GM21528 (cell line): ENCODE data around the gene DIS3L.
A peak's percentile ranks its signal among the peaks of the same experiment; 100 is the strongest.
"Not testable (repeated sequence)": the region's sequence is repeated elsewhere in the genome, so short reads cannot be mapped to it uniquely, and the experiment has no call there.

Source experiments
- ATAC-seq: cut with Tn5 transposase; IDR thresholded peaks from one replicate; pipeline ENCODE4 v1.9.1; 2021; ENCODE audit warnings: mild to moderate bottlenecking, moderate library complexity; ENCODE audit not compliant: unreplicated experiment, low FRiP score

DIS3L gene

GRCh38 chr15:66276546-66276945, 16.8 kb upstream of the DIS3L start:
- ATAC-seq, result no peak

GRCh38 chr15:66278056-66278455, 15.3 kb upstream of the DIS3L start:
- no peak for ATAC-seq

DNA sequence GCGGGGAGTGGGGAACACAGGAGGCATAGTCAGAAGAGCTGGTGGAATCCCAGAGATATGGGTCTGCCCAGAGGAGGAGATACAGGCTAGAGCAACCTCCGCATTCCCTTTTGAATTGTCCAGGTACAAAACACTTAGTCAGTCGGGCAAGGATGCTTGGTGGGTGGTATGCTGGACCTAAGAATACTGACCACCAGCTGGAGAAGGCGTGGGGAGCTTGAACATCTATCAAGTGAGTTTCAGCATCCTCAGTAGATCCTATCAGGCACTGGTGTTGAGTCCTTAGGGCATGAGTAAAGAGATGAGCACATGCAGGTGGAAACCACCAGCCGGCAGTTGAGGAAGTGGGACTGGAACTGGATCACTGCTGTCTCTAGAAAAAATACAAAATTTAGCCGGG, 14.7 kb upstream of the DIS3L start:
- no peak for ATAC-seq

DNA sequence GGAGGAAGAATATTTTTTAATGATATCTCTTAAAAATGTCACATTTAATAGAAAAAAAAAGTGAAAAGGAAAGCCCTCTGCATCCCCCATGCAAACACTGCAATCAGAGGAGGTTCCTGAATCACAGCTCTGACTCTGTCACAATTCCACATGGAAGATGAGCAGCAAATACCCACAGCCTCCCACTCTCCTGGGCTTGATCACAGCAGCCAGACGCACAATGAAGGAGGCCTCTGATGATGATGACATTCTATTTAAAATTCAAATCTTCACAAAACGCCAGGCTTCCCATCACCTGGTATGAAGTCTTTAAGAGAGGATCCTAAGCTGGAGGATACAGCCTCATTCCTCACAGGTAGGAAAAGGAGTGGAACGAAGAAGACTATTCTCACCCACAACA, 9.1 kb upstream of the DIS3L start:
- ATAC-seq, result no peak

- no peak for ATAC-seq
These were observed 7.7 kb upstream of the DIS3L start for GRCh38 chr15:66285533-66286280.

DNA sequence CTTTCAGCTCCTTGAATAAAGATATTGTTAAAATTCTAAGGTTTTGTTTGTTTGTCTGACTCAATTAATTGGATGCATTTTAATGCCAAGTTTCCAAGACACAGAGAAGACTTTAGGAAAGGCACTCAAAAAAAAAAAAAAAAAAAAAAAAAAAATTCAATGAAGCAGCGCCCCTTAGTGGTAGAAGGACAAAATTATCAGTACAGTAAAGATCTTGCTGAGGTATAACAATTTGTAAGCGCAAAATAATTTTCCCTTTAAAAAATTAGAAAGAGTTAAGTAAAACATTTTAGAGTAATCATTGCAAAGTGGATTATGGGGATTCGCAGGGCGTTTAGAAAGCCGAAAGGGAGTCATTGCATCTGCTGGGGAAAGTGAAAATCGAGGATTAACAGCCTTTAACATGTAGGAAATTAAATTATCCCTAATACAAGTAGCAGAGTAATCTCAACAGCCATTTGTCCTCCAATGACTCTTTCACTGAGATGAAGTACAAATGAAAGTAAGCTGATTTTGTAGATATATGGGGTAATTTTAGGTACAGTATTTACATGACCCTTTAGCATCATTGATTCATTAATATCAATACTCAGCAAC, 5.8 kb upstream of the DIS3L start:
- no peak for ATAC-seq

GRCh38 chr15:66288093-66288492, 5.3 kb upstream of the DIS3L start:
- no peak for ATAC-seq

DNA sequence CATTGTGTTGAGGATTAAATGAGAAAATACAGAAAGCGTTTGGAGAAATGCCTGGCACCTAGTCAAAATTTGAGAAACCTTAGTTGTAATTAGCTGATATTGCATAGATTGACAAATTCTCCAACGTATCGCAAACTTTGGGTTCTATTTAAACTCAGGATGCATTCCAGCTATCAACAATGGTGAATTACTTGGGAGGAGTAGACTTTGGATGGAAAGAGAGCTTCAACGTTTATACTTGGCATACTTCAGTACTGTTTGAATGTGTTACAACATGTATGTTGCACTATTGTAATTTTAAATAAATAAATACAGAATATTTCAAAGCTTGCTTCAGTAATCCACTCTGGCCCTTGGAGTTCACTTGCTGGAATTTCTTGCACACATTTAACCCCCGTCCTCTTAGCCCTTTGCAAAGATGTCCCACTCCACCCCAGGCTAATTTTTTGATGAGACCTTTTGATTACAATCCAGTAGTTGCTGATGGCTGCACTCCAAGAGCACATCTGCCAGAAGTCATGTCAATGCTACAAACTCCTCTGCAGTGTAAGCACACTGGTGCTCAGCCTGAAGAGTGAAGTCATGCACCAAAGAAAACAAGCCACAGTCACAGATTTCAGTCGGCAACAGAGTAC, 4.7 kb upstream of the DIS3L start:
- no peak for ATAC-seq

GRCh38 chr15:66290007-66290406, 3.4 kb upstream of the DIS3L start:
- ATAC-seq, result no peak

DNA sequence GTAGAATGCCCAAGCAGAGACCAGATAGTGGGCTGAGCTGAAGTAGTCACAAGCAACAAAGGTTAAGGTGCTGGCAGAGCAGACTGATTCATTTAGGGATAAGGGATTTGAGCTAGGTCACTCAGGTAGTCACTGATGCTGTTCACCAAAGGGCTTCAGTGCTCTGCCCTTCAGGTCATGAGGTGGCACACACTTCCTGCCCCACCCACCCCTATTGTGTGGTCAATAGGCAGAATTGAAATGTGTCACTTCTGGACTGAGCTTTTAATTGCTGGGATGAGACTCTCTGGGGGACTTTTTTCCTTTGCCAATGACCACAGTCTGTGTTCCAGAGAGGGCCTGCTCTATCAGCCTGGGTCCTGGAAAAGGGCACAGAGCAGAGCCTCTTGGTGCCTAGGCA, 2.9 kb upstream of the DIS3L start:
- ATAC-seq, result no peak

DNA sequence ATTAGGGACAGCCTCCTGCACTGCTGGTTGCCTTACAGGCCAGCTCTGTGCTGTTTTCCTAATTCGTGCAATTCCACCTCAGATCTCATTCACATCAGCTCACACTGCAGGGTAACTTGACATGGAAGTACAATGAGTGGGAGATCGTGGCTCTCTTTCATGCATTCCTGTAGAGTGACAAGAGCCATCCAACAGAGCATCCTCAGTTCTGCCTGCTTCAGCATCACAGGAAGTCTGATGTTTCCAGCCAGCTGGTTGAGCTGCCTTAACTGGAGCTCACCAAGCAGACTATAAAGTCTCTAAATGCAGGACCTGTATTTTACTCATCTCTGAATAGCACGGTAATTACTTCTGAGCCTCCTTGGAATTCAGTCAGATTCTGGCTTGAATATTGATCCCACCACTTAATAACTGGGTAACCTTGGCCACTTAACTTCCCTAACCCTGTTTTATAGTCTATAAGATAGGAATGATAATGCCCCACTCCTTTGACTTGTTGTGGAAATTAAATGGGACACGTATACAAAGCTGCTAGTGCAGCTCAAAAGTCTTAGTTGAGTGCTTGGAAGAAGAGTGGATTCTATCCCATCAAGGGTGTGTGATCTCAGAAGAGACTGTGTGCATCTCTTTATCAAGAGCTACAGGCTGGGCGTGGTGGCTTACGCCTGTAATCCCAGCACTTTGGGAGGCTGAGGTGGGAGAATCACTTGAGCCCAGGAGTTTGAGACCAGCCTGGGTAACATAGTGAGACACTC, 1.4 kb upstream of the DIS3L start:
- no peak for ATAC-seq

DNA sequence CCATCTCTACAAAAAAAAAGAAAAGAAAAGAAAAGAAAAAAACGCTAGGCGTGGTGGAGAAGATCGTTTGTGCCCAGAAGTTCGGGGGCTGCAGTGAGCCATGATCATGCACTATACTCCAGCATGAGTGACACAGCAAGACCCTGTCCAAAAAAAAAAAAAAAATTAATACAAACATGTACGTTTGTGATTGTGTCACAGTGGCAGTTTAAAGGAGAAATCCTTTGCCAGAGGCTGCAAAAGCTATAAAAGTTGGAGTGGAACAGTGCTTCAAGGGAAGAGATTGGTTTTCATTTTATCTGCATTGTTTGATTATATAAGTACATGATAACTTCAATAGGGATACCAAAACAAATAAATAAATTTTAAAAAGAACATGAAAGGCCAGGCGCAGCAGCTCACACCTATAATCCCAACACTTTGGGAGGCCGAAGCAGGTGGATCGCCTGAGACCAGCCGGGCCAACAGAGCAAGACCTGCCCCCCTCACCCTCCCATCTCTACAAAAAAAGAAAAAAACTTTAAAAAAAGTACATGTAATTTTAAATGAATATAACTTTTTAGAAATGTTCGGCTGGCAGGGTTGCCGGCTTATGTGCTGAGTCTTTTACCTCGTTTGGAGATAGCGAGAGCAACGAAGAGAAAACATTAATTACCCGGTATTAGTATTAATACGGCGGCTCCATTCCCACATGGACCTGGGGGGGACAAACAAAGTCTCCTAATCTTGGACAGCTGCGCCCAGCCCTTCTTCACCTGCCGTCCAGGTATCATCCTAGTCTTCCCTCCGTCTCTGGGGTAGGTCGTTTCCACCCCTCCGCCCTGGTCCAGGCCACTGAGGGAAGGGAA, 573 bp upstream of the DIS3L start:
- no peak for ATAC-seq

DNA sequence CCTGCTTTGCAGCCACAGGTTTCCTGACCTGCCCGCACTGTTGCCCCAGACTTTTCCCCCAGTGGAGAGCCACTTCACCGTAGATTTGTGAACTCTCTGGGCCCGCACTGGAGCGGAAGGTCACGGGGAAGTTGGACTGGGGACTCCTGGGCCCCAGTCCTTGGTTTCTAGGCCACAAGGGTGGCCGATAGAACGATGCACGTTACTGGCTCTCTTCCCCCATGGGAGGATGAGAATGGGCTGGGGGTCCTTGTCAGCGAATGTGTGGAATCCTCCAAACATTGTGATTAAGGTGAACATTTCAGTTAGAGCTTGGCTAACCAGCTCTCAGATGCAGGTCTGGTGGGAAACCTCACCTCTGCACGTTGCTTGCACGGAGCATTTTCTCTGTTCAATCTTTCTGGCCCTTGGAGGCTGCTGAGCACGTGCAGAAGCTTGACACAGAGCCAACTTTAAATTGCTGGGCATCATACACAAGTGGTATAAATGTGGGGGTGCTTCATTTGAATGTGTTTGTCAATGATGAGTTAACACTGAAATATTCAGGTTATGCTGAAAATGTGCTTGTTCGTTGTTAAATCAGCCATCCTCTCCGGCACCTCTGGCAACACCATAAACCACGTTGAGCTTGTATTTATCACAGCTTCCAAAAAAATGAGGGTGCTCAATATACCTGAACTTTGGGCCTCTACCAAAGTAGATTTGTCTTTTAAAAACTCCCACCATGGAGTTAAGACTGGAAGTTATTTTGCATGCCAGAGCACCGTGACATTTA, 976 bp downstream of the DIS3L start:
- peak; percentile 36 for ATAC-seq

GRCh38 chr15:66294932-66295235, 1.5 kb downstream of the DIS3L start:
- ATAC-seq, result no peak

- ATAC-seq, result no peak
These were observed 2.8 kb downstream of the DIS3L start for GRCh38 chr15:66296186-66296585.

GRCh38 chr15:66298803-66299251, 5.5 kb downstream of the DIS3L start:
- ATAC-seq, result no peak

- no peak for ATAC-seq
These were observed 9.3 kb downstream of the DIS3L start for GRCh38 chr15:66302489-66303278.

DNA sequence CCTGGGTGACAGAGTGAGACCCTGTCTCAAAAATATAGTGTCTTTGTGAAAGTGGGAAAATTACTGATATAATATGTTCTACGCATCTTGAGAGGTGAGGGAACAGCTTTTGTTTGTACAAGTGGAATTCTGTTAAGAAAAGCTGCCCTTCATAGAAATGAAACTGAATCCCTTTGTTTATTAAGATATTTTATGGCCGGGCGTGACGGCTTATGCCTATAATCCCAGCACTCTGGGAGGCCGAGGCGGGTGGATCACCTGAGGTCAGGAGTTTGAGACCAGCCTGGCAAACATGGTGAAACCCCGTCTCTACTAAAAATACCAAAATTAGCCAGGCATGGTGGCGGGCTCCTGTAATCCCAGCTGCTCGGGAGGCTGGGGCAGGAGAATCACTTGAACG, 11.1 kb downstream of the DIS3L start:
- not testable (repeated sequence) for ATAC-seq

DNA sequence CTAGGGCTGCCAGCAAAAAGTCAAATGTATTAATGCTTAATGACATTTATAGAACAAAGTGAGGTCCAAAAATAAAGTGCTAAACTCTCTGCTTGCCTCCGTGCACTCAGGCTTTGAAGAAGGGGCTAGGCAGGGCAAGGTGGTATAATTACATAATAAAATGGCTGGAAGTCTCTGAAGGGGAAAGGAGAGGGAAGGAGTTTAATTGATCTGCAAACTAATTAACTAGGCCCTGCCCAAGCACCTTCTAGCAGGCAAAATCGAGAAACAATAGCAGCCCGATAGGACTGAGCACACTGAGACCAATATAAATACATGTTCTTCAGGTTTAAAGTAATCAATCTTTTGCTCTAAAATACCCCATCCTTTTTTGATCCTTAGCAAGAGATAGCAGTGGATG, 13.0 kb downstream of the DIS3L start:
- no peak for ATAC-seq
